Measurements from ENCODE around the gene ATP2A1.

GRCh38 chr16:28898942-28899341, 20.7 kb downstream of the ATP2A1 start:
- no peak for TF ChIP-seq CTCF (IDR thresholded peaks at IDR 0.05; ENCODE audit: low read length)
- no peak for TF ChIP-seq EZH2 (IDR thresholded peaks at IDR 0.05; ENCODE audit: borderline replicate concordance, low read length)
